SU-DHL-6 (cell line): ENCODE measurements around the gene RNF220.

Source experiments
- H2AFZ ChIP-seq: fragments of 200-600 bp; sonication (generic); 2 replicates; pipeline ENCODE4 v1.6.1; 2014; ENCODE audit warnings: low read depth, mild to moderate bottlenecking, moderate library complexity, mixed read lengths, antibody characterized with exemption, low read length; ENCODE audit not compliant: severe bottlenecking
- H3F3A ChIP-seq: fragments of 200-600 bp; shearing (Covaris generic); 2 replicates; pipeline ENCODE4 v1.6.0; 2016; ENCODE audit warnings: antibody characterized with exemption, mild to moderate bottlenecking; ENCODE audit not compliant: insufficient read depth
- H3K27ac ChIP-seq: fragments of 200-600 bp; sonication (generic); 2 replicates; pipeline ENCODE4 v1.5.1; 2016; ENCODE audit warnings: low read depth, mild to moderate bottlenecking, low read length, moderate library complexity, mixed read lengths
- H3K27me3 ChIP-seq: fragments of 200-600 bp; sonication (generic), shearing (Covaris generic); 2 replicates; pipeline ENCODE4 v1.6.0; 2014; ENCODE audit warnings: mild to moderate bottlenecking, low read length
- H3K36me3 ChIP-seq: fragments of 200-600 bp; sonication (generic); 2 replicates; pipeline ENCODE4 v1.6.1; 2014; ENCODE audit warnings: mild to moderate bottlenecking, low read length, mixed read lengths
- H3K4me2 ChIP-seq: fragments of 300-600, 200-600 bp; shearing (Covaris generic), sonication (generic); 2 replicates; pipeline ENCODE4 v1.6.0; 2014; ENCODE audit warnings: low read length, low read depth, mild to moderate bottlenecking; ENCODE audit not compliant: poor library complexity, severe bottlenecking
- H3K4me3 ChIP-seq: fragments of 200-600 bp; sonication (generic); 2 replicates; pipeline ENCODE4 v1.5.1; 2014; ENCODE audit warnings: antibody characterized with exemption, low read length, mild to moderate bottlenecking, mixed read lengths; ENCODE audit not compliant: insufficient read depth, poor library complexity, severe bottlenecking
- H3K79me2 ChIP-seq: fragments of 200-600 bp; sonication (generic); 2 replicates; pipeline ENCODE4 v1.6.1; 2014; ENCODE audit warnings: mild to moderate bottlenecking, low read length, moderate library complexity; ENCODE audit not compliant: insufficient read depth
- H3K9ac ChIP-seq: fragments of 200-600 bp; sonication (generic); 2 replicates; pipeline ENCODE4 v1.7.0; 2014; ENCODE audit warnings: mild to moderate bottlenecking, low read length
- H3K9me2 ChIP-seq: fragments of 200-600 bp; sonication (generic); replicated peaks from 2 replicates; pipeline ENCODE4 v1.6.1; 2014; ENCODE audit warnings: low read length; ENCODE audit not compliant: insufficient read depth
- H3K9me3 ChIP-seq: fragments of 200-600 bp; sonication (generic); 2 replicates; pipeline ENCODE4 v1.6.1; 2014; ENCODE audit warnings: low read length, mixed read lengths; ENCODE audit not compliant: insufficient read depth
- H4K20me1 ChIP-seq: fragments of 200-600 bp; sonication (generic); 2 replicates; pipeline ENCODE4 v1.6.1; 2014; ENCODE audit warnings: low read depth, mild to moderate bottlenecking, antibody characterized with exemption, low read length, moderate library complexity, mixed read lengths
- EZH2phosphoT487 ChIP-seq: fragments of 200-600 bp; sonication (generic), shearing (Covaris generic); conservative IDR thresholded peaks from 2 replicates; pipeline ENCODE4 v1.6.1; 2018; ENCODE audit warnings: mild to moderate bottlenecking, antibody characterized with exemption, low read length, moderate library complexity, mixed read lengths
- TF ChIP-seq, protein P1 (sequence below): fragments of 200-600 bp; sonication (generic); IDR thresholded peaks from one replicate; pipeline ENCODE4 v1.5.1; 2017; ENCODE audit warnings: antibody characterized with exemption, mild to moderate bottlenecking, low read length, moderate library complexity; ENCODE audit not compliant: insufficient read depth, poor library complexity, severe bottlenecking

The RNF220 gene

DNA sequence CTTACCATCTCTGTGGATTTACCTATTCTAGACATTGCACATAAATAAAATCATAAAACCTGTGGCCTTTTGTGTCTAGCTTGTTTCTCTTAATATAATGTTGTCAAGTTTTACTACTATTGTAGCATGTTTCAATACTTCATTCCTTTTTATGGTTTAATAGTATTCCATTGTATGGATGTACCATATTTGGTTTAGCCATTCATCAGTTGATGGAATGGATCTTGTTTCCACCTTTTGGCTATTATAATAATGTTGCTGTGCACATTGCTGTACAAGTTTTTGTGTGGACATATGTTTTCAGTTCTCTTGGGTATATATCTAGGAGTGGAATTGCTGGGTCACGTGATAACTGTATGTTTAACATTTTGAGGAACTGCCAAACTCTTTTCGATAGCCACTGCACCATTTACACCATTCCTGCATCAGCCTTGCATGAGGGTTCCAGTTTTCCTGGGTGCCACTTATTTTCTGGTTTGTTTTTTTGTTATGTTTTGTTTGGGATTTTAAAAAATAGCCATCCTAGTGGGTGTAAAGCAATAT is 66.9 kb downstream of the RNF220 start:
- Histone ChIP-seq H3K9ac (no peak overlapping the region), H3K27ac (no peak overlapping the region), H3K27me3 (no peaks in the 10 kb centered on the region), H3K9me3 (no peaks in the 10 kb centered on the region), H3K36me3 (no peaks in the 10 kb centered on the region), H3K9me2 (no peaks in the 10 kb centered on the region), H3F3A (no peaks in the 10 kb centered on the region), H3K4me2 (no peak overlapping the region), H2AFZ (no peak overlapping the region), H3K79me2 (no peaks in the 10 kb centered on the region), H3K4me3 (no peak overlapping the region), H4K20me1 (no peaks in the 10 kb centered on the region)
- TF ChIP-seq EZH2phosphoT487 = no peak
- TF ChIP-seq, protein P1, sequence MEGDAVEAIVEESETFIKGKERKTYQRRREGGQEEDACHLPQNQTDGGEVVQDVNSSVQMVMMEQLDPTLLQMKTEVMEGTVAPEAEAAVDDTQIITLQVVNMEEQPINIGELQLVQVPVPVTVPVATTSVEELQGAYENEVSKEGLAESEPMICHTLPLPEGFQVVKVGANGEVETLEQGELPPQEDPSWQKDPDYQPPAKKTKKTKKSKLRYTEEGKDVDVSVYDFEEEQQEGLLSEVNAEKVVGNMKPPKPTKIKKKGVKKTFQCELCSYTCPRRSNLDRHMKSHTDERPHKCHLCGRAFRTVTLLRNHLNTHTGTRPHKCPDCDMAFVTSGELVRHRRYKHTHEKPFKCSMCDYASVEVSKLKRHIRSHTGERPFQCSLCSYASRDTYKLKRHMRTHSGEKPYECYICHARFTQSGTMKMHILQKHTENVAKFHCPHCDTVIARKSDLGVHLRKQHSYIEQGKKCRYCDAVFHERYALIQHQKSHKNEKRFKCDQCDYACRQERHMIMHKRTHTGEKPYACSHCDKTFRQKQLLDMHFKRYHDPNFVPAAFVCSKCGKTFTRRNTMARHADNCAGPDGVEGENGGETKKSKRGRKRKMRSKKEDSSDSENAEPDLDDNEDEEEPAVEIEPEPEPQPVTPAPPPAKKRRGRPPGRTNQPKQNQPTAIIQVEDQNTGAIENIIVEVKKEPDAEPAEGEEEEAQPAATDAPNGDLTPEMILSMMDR = no peak

DNA sequence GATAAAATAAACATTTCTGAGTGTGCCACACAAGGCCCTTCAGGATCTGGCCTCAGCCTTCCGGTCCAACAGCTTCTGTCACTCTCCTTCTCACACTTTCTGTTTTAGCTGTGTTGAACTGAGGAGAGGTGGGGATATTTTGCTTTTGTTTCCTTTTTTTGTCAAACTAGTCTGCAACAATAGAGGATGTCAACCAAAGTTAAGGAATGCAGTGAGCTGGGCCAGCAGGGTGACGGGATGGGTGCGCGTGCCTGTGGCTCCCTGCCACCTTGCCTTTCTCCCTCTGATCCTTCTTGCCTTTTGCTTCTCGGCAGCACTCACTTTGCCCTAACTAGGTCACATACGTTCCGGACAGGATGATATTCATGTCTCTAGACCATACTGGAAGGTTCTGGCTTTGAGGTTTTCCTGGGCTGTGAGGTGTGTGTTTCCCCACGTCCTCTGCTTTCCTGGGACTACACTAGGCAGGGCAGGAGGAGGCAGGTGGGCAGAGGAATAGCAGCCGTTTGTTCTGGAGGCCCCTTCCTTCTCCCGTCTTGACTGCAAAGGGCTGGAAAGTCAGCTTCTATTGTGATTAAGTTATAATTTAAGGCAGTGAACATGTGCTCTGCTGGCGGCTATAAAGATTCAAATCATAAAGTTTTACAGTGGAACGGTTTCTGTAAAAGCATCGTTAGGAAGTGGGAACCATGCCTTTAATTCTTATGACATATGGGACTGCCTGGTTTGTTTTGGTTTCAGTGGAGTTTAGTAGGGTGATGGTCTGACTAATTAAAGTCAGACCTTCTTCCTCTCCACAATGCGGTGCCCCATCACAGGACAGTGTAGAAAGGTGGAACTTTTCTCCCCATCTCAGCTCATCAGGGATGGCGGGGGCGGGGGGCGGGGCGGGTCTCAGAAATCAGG is 67.8 kb downstream of the RNF220 start:
- Histone ChIP-seq H3K4me2 (no peak overlapping the region), H3K27me3 (no peaks in the 10 kb centered on the region), H3K79me2 (no peaks in the 10 kb centered on the region)

DNA sequence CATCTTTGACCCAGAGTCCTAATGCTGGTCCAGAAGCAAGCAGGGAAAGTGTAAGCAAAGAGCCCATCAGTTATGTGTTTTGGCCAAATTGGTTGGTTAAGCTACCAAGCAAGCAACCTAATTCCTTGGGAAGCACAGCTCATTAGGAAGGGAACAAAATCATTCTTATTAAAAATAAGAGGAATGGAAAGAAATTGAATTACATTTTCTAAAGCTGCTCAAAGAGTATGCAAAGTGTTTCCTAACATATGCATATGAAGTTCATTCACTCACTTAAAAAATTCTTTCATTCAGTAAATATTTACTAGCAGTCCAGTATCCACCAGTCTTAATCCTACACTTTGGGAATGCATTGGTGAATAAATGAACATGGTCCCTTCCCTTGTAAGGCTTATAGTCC is 71.8 kb downstream of the RNF220 start:
- H3K4me2 ChIP-seq = no peak overlapping the region
- no peaks in the 10 kb centered on the region for H3K9me2 ChIP-seq
- no peak overlapping the region for H3K27ac ChIP-seq
- H3F3A ChIP-seq = no peaks in the 10 kb centered on the region
- H3K36me3 ChIP-seq = no peaks in the 10 kb centered on the region
- no peaks in the 10 kb centered on the region for H3K9me3 ChIP-seq
- TF ChIP-seq EZH2phosphoT487 = no peak
- TF ChIP-seq, protein P1 = no peak
- H2AFZ ChIP-seq = no peak overlapping the region
- H3K9ac ChIP-seq = no peak overlapping the region
- no peaks in the 10 kb centered on the region for H4K20me1 ChIP-seq
- H3K27me3 ChIP-seq = no peaks in the 10 kb centered on the region
- H3K79me2 ChIP-seq = no peaks in the 10 kb centered on the region
- no peak overlapping the region for H3K4me3 ChIP-seq

More for the DNA sequence above, 67.8 kb downstream of the RNF220 start:
- Histone ChIP-seq H4K20me1 (no peaks in the 10 kb centered on the region), H3K4me3 (no peak overlapping the region), H3K27ac (no peak overlapping the region), H3F3A (no peaks in the 10 kb centered on the region), H2AFZ (no peak overlapping the region), H3K9me2 (no peaks in the 10 kb centered on the region), H3K9ac (no peak overlapping the region), H3K36me3 (no peaks in the 10 kb centered on the region), H3K9me3 (no peaks in the 10 kb centered on the region)
- no peak for TF ChIP-seq EZH2phosphoT487
- TF ChIP-seq, protein P1 = no peak
